GM04504 (cell line): ENCODE results near the gene VWA5B1.
"Not testable (repeated sequence)": the region's sequence is repeated elsewhere in the genome, so short reads cannot be mapped to it uniquely, and the experiment has no call there.

ENCODE experiments used
- DNase-seq: peaks from one replicate; pipeline ENCODE4 v3.0.0-alpha.2; 2012; ENCODE audit warnings: low read depth

The VWA5B1 gene

DNA sequence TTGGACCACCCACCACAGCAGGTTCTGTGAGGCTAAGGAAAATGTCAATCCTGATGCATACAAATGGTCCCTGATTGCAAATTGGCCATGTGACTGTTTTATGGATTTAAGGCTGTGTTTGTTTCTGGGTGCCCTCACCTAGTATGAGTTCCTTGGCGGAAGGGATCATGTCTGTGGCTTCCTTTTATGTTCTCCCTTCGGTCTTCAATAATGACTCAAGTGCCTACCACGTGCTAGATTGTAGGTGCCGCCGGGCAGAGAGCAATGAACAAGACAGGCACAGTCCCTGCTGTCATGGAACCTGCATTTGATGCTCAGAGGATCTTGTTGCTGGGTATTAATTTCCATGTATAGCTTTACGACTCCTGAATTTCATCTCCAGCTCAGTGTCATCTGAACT lies 9.8 kb upstream of the VWA5B1 start:
- DNase-seq, result no peak

DNA sequence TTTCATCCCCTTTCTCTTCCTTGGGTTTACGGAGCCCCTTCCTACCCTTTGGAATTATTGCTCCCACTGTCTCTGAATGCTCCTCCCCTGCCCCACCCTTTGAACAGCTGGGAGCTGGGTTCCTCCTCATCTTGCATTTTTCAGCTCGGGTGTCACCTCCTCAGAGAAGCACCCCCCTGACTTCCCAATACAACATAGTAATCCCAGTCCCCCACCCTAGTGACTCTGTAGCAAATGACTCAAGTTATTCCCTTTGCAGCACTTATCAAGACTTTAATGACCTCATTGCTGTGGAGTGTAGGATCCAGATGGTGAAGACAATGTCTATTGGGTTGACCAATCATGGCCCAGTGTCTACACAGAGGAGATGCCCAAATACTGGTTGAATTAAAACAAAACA lies 8.9 kb upstream of the VWA5B1 start:
- no peak for DNase-seq

DNA sequence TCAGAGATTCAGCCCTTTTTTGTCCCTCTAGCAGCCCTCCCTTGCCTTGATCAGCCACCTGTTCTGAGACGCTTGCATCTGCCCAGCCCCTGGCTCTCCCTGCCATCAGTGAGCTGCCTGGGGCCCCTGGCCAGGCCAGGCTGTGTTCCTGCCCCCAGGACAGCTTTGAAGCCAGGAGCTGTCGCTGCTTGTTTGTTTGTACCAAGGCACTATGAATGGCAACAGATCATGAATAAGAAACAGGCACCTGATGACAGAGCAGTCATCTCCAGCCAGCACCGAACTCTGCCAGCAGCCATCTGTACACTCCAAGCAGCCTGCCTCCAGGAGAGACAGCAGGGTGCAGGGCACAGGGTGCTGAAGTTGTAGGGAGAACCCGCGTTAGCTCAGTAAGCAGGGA lies 8.1 kb upstream of the VWA5B1 start:
- no peak for DNase-seq

DNA sequence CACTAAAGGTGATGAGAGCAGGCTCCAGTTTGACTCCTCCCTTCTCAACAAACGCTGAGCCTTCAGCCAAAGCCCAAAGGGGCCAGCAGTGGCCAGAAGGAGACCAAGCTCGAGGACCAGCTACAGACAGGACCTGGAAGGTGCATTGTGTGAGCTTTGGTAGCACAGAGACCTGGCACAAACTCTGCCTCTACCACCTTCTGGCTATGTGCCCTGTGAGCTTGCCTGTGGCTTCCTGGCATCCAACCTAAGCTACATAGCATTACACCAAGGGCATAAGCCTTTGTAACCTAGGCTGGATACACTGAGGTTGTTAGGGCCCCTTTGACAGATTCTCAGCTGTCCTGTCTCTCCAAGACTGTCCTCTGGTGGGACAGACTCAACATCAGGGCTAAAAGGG lies 6.6 kb upstream of the VWA5B1 start:
- no peak for DNase-seq

DNA sequence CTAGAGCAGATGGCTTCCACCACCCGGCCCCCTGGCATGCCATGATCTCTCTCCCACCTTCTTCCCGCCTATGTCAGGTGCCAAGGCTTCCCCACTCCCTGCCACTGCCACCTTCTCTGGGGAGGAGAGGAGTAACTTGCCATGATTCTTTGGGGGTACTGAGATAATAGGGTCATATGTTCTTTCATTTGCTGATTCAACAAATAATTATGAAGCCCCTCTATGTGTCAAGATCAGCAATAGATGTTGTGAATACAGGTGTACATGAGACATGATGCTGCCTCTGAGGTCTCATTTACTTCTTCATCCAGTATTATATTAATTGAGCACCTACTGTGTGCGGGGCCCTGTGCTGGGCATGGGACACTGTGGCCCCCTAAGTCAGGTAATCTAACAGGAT lies 6.0 kb upstream of the VWA5B1 start:
- no peak for DNase-seq

DNA sequence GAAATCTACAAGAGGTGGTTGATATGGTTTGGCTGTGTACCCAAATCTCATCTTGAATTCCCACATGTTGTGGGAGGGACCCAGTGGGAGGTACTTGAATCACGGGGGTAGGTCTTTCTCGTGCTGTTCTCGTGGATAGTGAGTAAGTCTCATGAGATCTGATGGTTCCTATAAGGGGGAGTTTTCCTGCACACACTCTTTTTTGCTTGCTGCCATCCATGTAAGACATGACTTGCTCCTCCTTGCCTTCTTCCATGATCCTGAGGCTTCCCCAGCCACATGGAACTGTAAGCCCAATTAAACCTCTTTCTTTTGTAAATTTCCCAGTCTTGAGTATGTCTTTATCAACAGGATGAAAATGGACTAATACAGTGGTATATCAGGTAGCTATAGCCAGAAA lies 5.2 kb upstream of the VWA5B1 start:
- DNase-seq, result no peak

DNA sequence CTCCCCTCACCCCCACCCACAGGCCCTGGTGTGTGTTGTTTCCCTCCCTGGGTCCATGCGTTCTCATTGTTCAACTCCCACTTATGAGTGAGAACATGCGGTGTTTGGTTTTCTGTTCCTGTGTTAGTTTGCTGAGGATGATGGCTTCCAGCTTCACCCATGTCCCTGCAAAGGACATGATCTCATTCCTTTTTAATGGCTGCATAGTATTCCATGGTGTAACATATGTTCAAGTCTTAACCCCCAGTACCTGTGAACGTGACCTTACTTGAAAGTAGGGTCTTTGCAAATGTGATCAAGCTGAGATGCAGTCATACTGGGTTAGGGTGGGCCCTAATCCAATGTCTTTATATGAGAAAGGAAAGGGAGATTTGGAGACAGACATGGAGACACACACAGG lies 3.0 kb upstream of the VWA5B1 start:
- not testable (repeated sequence) for DNase-seq

DNA sequence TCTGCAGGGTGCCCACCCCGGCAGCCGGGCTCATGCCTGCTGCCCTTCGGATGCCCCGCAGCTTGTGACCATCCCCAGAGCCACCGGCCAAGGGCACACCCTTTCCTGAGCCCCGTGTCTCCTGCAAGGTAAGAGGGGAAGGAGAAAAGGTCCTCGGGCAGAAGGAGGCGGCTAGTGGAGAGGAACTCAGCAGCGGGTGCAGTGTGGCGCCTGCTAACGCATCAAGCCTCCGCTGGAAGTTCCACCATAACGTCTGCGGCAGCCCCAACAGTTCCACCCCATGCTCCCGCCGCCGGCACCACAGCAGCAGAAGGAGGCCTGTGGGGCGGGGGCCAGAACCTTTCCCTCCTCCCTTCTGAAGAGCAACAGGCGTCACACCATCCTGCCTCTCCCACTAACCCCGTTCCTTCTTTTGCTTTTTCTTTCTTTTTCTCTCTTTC lies 990 bp downstream of the VWA5B1 start:
- no peak for DNase-seq

DNA sequence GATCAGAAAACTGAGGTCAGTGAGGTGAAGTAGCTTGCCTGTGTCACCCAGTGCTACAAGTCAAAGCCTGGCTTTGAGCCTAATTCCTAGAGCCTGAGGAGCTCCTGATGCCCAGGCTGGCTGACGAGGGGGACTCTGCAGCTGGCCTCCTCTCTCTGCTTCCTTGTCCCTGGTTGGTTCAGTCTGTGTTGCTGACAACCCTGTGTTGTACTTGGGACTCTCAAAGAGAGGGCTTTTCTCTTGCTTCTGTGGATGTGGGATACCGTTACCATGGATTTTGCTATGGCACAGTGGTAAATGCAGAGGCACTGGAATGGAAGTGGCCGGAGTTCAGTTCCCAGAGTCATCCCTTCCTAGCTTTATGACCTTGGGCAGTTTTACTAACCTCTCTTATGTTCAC lies 8.0 kb downstream of the VWA5B1 start:
- no peak for DNase-seq

DNA sequence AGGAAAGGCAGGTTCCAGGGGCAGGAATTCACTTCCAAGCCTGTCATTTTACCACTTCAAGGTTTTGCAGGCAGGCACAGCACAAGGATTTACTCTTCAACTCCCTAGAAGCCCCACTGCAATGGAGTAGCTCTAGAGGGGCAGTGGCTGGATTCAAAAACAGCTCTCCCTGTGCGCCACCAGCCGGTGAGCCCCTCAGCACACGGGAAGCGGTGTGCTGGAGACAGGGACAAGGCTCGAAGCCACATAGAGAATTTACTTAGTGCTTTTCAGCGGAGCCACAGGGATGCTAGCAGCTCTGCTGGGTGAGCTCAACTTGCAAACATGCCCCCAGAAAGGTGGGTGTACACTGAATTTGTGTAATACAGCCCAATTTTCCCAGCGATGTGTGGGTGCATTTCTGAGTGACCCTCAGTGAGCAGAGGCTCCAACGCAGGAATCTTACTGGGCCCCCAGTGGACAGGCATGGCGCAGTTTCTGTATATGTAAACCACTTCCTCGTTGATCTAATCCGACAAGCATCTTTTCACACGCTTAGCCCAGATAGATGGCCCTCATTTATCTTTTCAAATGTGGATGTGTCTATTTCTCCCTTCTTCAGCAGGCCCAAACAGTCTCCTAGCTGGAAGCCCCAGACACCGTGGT lies 10.9 kb downstream of the VWA5B1 start:
- DNase-seq, result no peak

DNA sequence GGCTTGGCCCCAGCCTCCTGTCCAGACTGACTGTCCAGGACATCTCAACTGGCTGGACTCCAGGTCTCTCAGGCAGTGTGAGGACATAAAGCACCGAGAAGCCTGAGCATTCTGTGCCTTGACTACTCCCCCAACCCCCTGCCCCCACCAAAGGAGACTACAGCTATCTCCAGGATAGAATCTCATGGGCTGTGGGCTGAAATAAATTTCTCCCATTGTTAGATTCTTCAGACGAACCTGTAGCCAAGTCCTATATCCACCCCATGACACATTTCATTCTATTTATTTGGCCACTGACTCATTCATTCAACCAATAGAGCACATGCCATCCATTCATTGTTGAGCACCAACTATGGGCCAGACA lies 11.4 kb downstream of the VWA5B1 start:
- no peak for DNase-seq

DNA sequence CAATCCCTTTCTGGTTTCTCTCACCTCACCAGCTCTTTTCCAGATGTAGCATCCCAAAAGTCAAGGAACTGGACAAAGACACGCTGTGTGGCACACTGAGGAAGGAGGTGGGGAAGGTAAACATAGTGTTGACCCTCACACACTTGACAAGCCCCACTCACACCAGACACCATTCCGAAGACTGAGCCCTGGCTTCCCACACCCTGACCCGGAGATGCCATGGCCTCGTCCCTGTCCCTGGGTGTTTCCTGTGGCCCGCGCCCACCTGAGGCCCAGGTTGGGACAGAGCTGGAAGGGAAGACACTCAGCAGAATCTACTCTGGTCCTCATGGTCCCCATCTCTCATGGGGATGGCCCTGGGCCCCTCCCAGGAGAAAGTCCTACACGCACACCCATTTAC lies 16.4 kb downstream of the VWA5B1 start:
- DNase-seq, result no peak

DNA sequence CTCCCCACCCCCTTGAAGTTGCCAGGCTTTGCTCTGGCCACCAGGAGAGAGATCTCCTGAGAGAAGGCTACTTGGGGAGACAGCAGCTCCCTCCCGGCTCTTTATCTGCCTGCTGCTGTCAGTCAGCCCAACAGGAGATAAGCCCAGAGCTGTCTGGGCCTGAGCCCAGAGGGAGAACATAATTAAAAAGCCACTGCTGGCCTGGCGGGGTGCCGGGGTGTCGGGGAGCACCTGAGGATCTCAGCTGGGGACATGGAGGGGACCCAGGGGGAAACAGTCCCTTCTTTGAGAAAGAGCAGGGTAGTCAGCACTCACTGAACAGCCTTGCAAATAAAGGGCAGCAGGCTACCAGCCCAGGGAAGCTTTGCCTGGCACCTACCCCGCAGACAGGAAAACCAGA lies 17.9 kb downstream of the VWA5B1 start:
- no peak for DNase-seq

DNA sequence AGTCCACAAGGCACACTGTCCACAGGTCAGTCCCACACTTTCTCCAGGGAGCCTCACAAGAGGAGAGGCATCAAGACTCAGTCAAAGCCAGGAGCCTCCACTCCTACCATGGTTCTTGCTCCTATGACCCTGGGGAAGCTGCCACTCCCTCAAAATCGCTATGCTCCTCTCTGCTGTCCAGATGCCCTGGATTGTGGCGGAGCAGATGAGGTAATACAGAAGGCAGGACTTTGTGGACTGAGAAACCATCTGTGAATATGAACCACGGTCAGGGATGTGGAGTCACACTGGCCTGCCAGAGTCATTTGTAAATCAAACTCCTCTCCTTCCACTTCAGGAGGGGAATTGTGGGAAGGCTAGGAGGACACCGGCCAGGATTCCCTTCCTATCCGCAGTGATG lies 20.6 kb downstream of the VWA5B1 start:
- no peak for DNase-seq

DNA sequence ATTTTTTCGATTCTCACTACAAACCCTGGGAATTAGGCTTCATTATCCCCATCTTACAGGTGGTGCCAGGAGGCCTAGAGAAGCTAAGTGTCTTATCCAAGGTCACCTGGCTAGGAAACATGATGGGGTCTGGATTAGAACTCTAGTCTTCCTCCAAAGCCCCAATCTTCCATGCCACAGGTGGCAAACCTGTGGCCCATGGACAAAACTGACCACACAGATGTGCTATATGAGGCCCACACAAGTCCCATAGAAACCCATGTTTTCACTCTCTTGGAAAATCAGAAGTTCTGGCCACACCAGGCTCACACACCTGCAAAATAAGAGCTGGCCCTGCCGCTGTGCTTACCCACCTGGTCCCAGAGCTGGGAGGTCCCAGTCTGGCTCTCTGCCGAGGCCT lies 21.6 kb downstream of the VWA5B1 start:
- no peak for DNase-seq

DNA sequence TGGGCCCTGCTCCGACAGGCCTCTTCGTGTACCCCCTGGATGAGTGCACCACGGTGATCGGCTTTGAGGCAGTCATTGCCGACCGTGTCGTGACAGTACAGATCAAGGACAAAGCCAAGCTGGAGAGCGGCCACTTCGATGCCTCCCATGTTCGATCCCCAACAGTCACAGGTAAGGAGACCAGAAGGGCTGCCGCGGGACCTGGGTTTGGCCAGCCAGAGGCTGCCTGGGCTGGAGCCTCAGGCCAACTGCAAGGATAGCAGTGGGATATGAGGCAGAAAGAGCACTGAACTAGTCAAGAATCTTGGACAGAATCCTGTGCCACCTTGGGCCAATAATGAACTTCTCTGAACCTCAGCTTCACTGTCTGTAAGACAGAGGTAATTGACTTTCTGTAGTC lies 22.1 kb downstream of the VWA5B1 start:
- no peak for DNase-seq

DNA sequence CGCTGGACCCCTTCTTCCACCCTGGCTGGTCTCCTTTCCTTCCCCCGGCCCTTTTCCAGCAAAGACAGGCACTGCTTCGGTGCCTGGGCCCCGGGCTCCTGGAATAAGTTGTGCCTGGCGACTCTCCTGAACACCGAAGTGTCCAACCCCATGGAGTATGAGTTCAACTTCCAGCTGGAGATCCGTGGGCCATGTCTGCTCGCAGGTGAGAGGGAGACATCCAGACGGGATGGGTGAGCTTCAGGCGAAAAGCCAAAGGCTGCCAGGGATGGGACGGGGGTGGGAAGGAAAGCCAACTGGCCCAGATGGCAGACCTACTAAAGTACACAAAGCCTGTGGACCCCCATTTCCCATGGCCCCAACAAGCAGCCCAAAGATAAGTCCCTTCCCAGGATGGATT lies 26.8 kb downstream of the VWA5B1 start:
- no peak for DNase-seq

DNA sequence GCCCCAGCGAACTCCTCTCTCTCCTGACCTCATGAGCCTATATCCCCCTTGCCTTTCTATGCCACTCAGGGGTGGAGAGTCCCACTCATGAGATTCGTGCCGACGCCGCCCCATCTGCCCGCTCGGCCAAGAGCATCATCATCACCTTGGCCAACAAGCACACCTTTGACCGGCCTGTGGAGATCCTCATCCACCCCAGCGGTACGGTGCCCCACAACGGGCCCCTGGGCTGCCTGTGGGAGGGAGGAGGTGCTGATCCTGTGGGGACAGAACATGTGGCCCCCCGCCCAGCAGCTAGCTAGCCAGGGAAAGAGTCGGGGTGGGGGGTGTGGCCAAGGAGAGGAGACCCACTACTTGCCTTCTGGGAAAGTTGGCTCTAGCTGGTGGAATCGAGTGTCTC lies 27.8 kb downstream of the VWA5B1 start:
- DNase-seq, result no peak

DNA sequence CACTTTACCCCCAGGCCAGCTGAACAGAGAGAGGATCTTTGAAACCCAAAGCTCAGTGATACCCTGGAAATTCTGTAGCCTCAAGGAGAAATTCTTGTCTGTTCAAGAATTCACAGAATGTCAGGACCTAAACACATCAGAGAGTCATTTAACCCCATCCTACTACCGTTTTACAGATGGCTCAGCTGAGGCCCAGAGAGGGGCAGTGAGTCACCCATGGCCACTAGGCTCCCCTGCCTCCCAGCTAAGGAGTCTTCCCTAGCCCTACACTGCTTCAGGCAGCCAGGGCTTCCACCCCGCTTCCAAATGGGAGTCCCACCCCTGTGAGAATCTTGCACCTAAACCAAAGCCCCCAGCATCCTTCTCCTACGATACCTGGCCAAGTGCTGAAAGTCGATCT lies 28.3 kb downstream of the VWA5B1 start:
- no peak for DNase-seq

DNA sequence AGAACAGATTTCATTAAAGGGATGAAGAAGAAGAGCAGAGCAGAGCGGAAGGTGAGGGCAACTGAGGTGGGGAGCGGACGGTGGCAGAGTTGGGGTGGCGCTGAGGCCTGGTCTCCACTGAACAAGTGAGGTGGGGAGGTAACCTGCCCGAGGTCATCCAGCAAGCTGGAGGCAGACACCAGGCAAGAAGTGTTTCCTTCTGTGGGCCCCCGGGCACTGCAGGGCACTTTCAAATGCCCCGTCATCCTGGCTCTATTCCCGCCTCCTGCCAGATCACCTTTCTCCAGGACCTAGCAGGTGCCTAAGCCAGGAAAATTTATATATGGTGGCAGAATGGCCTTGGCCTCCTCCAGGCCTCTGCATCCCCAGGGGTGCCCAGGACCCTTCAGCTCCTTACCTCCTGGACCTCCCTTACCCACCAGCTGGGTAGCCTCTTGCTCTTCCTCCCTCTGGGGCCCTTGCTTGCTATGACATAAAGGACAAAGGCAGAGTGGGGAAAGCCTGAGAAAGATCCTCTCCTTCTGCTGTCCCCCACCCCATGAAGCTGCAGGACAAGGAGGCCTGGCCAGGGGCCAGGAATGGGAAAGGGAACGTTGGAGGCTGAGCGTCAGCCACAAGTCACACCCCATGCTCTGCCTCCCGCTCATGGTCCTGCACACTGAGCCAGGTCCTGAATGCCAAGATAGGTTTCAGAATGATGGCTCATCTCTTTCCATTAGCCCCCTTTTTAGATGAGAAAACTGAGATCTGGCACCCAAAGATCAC lies 29.0 kb downstream of the VWA5B1 start:
- no peak for DNase-seq

DNA sequence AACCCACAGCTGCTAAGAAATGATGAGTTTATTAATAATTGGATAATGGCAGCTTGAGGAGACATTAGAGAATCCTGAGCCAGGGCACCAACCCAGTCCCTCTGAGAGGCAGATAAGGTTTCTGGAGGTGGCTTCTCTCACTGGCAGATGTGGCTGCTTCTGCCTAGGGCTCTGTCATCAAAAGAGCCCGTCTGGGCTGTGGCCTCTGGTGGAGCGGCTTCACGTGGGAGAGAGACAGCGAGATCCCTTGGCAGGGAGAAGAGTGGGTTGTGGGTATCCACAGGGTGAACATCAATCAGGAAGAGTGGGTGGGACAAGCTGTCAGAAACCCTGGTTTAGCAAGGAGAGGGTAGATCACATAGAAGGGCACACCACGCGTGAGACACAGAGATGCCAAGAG lies 30.0 kb downstream of the VWA5B1 start:
- no peak for DNase-seq

DNA sequence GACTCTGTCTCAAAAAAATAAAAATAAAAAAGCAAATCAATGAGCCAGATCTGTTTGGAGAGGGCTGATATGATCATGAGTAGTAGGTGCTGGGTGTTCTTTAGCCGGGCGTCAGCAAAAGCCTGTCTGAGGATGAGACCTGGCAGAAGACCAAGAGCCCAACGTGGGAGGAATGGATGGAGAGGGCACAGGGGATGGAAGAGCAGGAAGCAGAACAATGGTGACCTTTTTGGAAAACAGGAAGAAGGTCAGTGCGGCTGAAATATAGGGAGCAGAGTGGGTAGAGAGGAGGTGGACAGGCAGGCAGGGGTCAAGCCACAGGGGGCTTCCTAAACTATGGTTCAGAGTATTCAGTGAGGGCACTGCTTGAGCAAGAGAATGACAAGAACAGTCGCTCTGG lies 30.9 kb downstream of the VWA5B1 start:
- DNase-seq, result no peak

DNA sequence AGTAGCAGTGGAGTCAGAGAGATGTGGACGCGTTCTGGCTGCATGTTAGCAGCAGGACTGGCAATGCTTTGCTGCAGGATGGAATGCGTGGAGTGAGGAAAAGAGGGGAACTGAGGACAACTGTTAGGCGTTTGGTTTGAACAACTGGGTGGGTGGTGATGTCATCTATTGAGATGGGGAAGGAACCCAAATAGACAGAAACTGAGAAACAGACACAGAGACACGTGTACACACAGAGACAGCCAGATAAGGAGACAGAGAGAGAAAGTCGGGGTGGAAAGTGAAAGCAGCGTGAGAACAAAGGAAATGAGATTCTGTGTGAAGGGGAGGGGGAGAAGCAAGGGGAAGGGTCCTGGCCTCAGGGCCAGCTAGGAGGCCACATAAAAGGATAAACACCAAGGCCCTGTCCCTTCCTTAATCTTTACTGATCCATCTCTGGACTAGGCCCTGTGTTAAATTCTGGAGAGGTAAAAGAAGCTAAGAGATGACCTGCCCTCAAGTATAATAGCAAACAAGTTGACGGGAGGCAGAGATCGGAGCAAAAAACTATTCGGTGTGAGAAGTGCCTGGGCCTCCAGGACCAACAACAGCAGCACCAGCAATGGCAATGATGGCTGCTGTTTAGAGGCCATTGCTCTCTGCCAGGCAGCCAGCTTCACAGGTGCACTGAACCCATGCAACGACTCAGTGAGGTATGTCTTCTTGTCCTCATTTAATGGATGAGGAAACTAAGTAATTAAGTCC lies 31.6 kb downstream of the VWA5B1 start:
- DNase-seq, result no peak
